Activated CD4-positive, alpha-beta memory T cell treated with anti-CD3 and anti-CD28 coated beads for 36 hours (primary cell): ENCODE data around the gene GSAP. TPM values are rescaled to one million over a fixed set of nuclear protein-coding genes. Genes with fewer than 3 reads are reported as not detected.
A peak's percentile ranks its signal among the peaks of the same experiment; 100 is the strongest.

Source experiments
- CTCF ChIA-PET: fragments of 350-600 bp; sonication (Branson Sonifier 250); formaldehyde crosslinking; loops from one replicate; lab custom pipeline; 2021; ENCODE audit warnings: antibody characterized with exemption, inconsistent platforms; lab: Charles Lee
- POLR2A ChIA-PET: fragments of 350-600 bp; sonication (Branson Sonifier 250); formaldehyde crosslinking; loops from one replicate; lab custom pipeline; 2021; ENCODE audit warnings: antibody characterized with exemption; lab: Charles Lee
- DNase-seq: peaks from one replicate; pipeline ENCODE4 v3.0.0-alpha.2; 2020
- H3K27ac Mint-ChIP-seq: one replicate; pipeline ENCODE4 v1.8.0; 2021; ENCODE audit warnings: mixed read lengths
- H3K27me3 Mint-ChIP-seq: one replicate; pipeline ENCODE4 v1.8.0; 2021; ENCODE audit warnings: mixed read lengths
- H3K36me3 Mint-ChIP-seq: one replicate; pipeline ENCODE4 v1.8.0; 2021; ENCODE audit warnings: mixed read lengths
- H3K4me1 Mint-ChIP-seq: one replicate; pipeline ENCODE4 v1.8.0; 2021; ENCODE audit warnings: low read depth, mixed read lengths
- H3K4me3 Mint-ChIP-seq: one replicate; pipeline ENCODE4 v1.8.0; 2021; ENCODE audit warnings: mild to moderate bottlenecking, mixed read lengths
- H3K9me3 Mint-ChIP-seq: one replicate; pipeline ENCODE4 v1.8.0; 2021; ENCODE audit warnings: mixed read lengths
- intact Hi-C: fragments of 100-400 bp; cut with micrococcal nuclease; formaldehyde crosslinking; loops from one replicate; pipeline ENCODE4 v1.15.1; 2023
- total RNA-seq, 2 experiments: library from RNA; stranded (reverse); gene quantifications; one replicate each; pipeline ENCODE4 v1.2.3, GENCODE V29; 2021

The GSAP gene
- total RNA-seq, 2 experiments from 2014 or later: 1.7 to 1.9 TPM

- DNase-seq: no peak
- CTCF ChIA-PET: no interaction called here
- POLR2A ChIA-PET: interaction anchor here (0.7 to 0.8 kb wide), 2 partner anchors 9 to 10 kb away, joined by 3 to 4 read pairs; no protein-coding TSS in a partner anchor
- H3K4me1 Mint-ChIP-seq: peaks cover 26% of the 10 kb centered on the region
- peaks cover 10% of the 10 kb centered on the region for H3K27me3 Mint-ChIP-seq
- no peaks in the 10 kb centered on the region for H3K36me3 Mint-ChIP-seq
- intact Hi-C loops: loop anchor here (1.0 to 5.0 kb wide), 4 partner anchors 26 to 152 kb away; partner anchors contain the start of gene PTPN12
- H3K4me3 Mint-ChIP-seq: no peak overlapping the region
- no peaks in the 10 kb centered on the region for H3K9me3 Mint-ChIP-seq
- no peak overlapping the region for H3K27ac Mint-ChIP-seq
These were observed 3.0 kb upstream of the GSAP start for GRCh38 chr7:77419102-77419501.

- ChIA-PET CTCF (no interaction called here), POLR2A (no interaction called here)
- intact Hi-C loops: loop anchor here (2.0 to 5.0 kb wide), 3 partner anchors 44 to 151 kb away; partner anchors contain the start of gene PTPN12
- no peaks in the 10 kb centered on the region for H3K36me3 Mint-ChIP-seq
- DNase-seq: no peak
- H3K9me3 Mint-ChIP-seq: no peaks in the 10 kb centered on the region
- H3K27ac Mint-ChIP-seq: no peak overlapping the region
- H3K4me1 Mint-ChIP-seq: peaks cover 30% of the 10 kb centered on the region
- no peak overlapping the region for H3K4me3 Mint-ChIP-seq
- peaks cover 8% of the 10 kb centered on the region for H3K27me3 Mint-ChIP-seq
These were observed 1.7 kb upstream of the GSAP start for GRCh38 chr7:77417801-77418200.

- Mint-ChIP-seq H3K4me1 (peaks cover 30% of the 10 kb centered on the region), H3K4me3 (peak overlapping the region; percentile 57), H3K36me3 (no peaks in the 10 kb centered on the region), H3K27ac (no peak overlapping the region), H3K9me3 (no peaks in the 10 kb centered on the region), H3K27me3 (peaks cover 3% of the 10 kb centered on the region)
- CTCF ChIA-PET: interaction anchor here (1.5 kb wide), 1 partner anchor 342 kb away, joined by 4 read pairs; no protein-coding TSS in a partner anchor
- intact Hi-C loops: loop anchor here (5.0 kb wide), 1 partner anchor 46 kb away; no protein-coding TSS in a partner anchor
- POLR2A ChIA-PET: interaction anchor here (1.6 kb wide), 1 partner anchor 36 kb away, joined by 3 read pairs; no protein-coding TSS in a partner anchor
- no peak for DNase-seq
These were observed 647 bp upstream of the GSAP start for GRCh38 chr7:77416621-77417371.

GRCh38 chr7:77415476-77415822, 700 bp downstream of the GSAP start:
- Mint-ChIP-seq H3K4me1 (peaks cover 32% of the 10 kb centered on the region), H3K36me3 (no peaks in the 10 kb centered on the region), H3K9me3 (no peaks in the 10 kb centered on the region), H3K4me3 (peak overlapping the region; percentile 59), H3K27me3 (peaks cover 3% of the 10 kb centered on the region), H3K27ac (no peak overlapping the region)
- intact Hi-C loops: loop anchor here (5.0 kb wide), 1 partner anchor 47 kb away; no protein-coding TSS in a partner anchor
- CTCF ChIA-PET: interaction anchor here (1.5 kb wide), 1 partner anchor 344 kb away, joined by 4 read pairs; no protein-coding TSS in a partner anchor
- DNase-seq: peak; percentile 20
- POLR2A ChIA-PET: interaction anchor here (1.2 to 1.6 kb wide), 3 partner anchors 8 to 34 kb away, joined by 3 to 4 read pairs (median 3); no protein-coding TSS in a partner anchor

GRCh38 chr7:77413861-77414424, 2.2 kb downstream of the GSAP start:
- Mint-ChIP-seq H3K9me3 (no peaks in the 10 kb centered on the region), H3K36me3 (no peaks in the 10 kb centered on the region), H3K4me3 (no peak overlapping the region), H3K27me3 (peaks cover 3% of the 10 kb centered on the region), H3K4me1 (peaks cover 26% of the 10 kb centered on the region), H3K27ac (no peak overlapping the region)
- POLR2A ChIA-PET: no interaction called here
- intact Hi-C loops: no loop called here
- CTCF ChIA-PET: interaction anchor here (0.6 kb wide), 1 partner anchor 19 kb away, joined by 4 read pairs; no protein-coding TSS in a partner anchor
- no peak for DNase-seq

- no peak for DNase-seq
- Mint-ChIP-seq H3K9me3 (no peaks in the 10 kb centered on the region), H3K27me3 (peaks cover 3% of the 10 kb centered on the region), H3K36me3 (no peaks in the 10 kb centered on the region), H3K4me1 (peaks cover 18% of the 10 kb centered on the region), H3K27ac (no peak overlapping the region), H3K4me3 (no peak overlapping the region)
- intact Hi-C loops: no loop called here
- ChIA-PET POLR2A (no interaction called here), CTCF (interaction anchor here (0.7 kb wide), 1 partner anchor 139 kb away, joined by 3 read pairs; no protein-coding TSS in a partner anchor)
These were observed 3.0 kb downstream of the GSAP start for GRCh38 chr7:77413128-77413527.

GRCh38 chr7:77409739-77410547, 6.2 kb downstream of the GSAP start:
- no peak for DNase-seq
- CTCF ChIA-PET: no interaction called here
- Mint-ChIP-seq H3K4me3 (no peak overlapping the region), H3K4me1 (peaks cover 12% of the 10 kb centered on the region), H3K27me3 (peaks cover 3% of the 10 kb centered on the region), H3K27ac (no peak overlapping the region), H3K36me3 (no peaks in the 10 kb centered on the region), H3K9me3 (no peaks in the 10 kb centered on the region)
- POLR2A ChIA-PET: interaction anchor here (0.7 kb wide), 1 partner anchor 9 kb away, joined by 3 read pairs; no protein-coding TSS in a partner anchor
- intact Hi-C loops: no loop called here

- ChIA-PET CTCF (interaction anchor here (0.6 kb wide), 1 partner anchor 46 kb away, joined by 3 read pairs; no protein-coding TSS in a partner anchor), POLR2A (interaction anchor here (0.7 kb wide), 1 partner anchor 10 kb away, joined by 3 read pairs; no protein-coding TSS in a partner anchor)
- Mint-ChIP-seq H3K4me3 (no peak overlapping the region), H3K4me1 (peaks cover 6% of the 10 kb centered on the region), H3K27me3 (no peaks in the 10 kb centered on the region), H3K9me3 (no peaks in the 10 kb centered on the region), H3K27ac (no peak overlapping the region), H3K36me3 (no peaks in the 10 kb centered on the region)
- intact Hi-C loops: no loop called here
- DNase-seq: no peak
These were observed 7.0 kb downstream of the GSAP start for GRCh38 chr7:77409005-77409738.

GRCh38 chr7:77407906-77408305, 8.2 kb downstream of the GSAP start:
- no peak overlapping the region for H3K27ac Mint-ChIP-seq
- no peaks in the 10 kb centered on the region for H3K27me3 Mint-ChIP-seq
- intact Hi-C loops: no loop called here
- ChIA-PET CTCF (no interaction called here), POLR2A (no interaction called here)
- H3K4me3 Mint-ChIP-seq: no peak overlapping the region
- DNase-seq: no peak
- peaks cover 2% of the 10 kb centered on the region for H3K4me1 Mint-ChIP-seq
- H3K9me3 Mint-ChIP-seq: no peaks in the 10 kb centered on the region
- H3K36me3 Mint-ChIP-seq: no peaks in the 10 kb centered on the region

GRCh38 chr7:77406421-77406820, 9.7 kb downstream of the GSAP start:
- intact Hi-C loops: no loop called here
- POLR2A ChIA-PET: interaction anchor here (1.1 kb wide), 1 partner anchor 9 kb away, joined by 4 read pairs; the partner anchor contains the start of gene GSAP
- CTCF ChIA-PET: interaction anchor here (1.2 kb wide), 1 partner anchor 19 kb away, joined by 3 read pairs; no protein-coding TSS in a partner anchor
- DNase-seq: no peak
- Mint-ChIP-seq H3K27me3 (no peaks in the 10 kb centered on the region), H3K4me1 (peaks cover 2% of the 10 kb centered on the region), H3K9me3 (no peaks in the 10 kb centered on the region), H3K27ac (no peak overlapping the region), H3K4me3 (no peak overlapping the region), H3K36me3 (no peaks in the 10 kb centered on the region)

GRCh38 chr7:77404641-77405040, 11.5 kb downstream of the GSAP start:
- Mint-ChIP-seq H3K4me3 (no peak overlapping the region), H3K9me3 (no peaks in the 10 kb centered on the region), H3K4me1 (no peaks in the 10 kb centered on the region), H3K27me3 (no peaks in the 10 kb centered on the region), H3K27ac (no peak overlapping the region), H3K36me3 (no peaks in the 10 kb centered on the region)
- POLR2A ChIA-PET: interaction anchor here (1.0 kb wide), 1 partner anchor 11 kb away, joined by 3 read pairs; no protein-coding TSS in a partner anchor
- CTCF ChIA-PET: no interaction called here
- intact Hi-C loops: no loop called here
- no peak for DNase-seq
